ENCODE data around the gene PRKCE. TPM values are rescaled to one million over a fixed set of nuclear protein-coding genes. Genes with fewer than 3 reads are reported as not detected.

Gene PRKCE
- total RNA-seq, 1 donor = 12.5 TPM

DNA sequence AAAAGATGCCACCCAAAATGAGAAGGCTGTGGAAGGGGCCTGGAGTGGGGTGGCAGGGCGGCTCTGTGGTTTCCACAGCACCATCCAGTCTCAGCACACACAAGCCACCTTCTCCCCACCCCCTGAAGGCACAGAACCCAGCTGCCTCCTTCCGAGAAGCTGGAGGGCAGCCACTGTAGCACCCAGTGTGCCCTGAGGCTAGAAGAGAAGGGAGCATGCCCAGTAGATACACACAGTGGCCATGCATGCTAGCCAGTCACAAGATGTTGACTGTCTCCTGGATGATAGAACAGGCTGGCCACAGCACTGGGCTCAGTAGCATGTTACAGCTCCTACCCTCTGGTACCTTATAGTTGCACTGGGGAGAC, 496.9 kb downstream of the PRKCE start:
- no peak for DNase-seq (ENCODE audit: low read depth)
- H3K4me3 ChIP-seq (ENCODE audit: low read depth, low read length) = no peak overlapping the region
- TF ChIP-seq CTCF (IDR thresholded peaks at IDR 0.05; ENCODE audit: insufficient read depth, low read length) = no peak

- TF ChIP-seq CTCF (IDR thresholded peaks at IDR 0.05; ENCODE audit: insufficient read depth, low read length) = no peak
- no peak overlapping the region for H3K4me3 ChIP-seq (ENCODE audit: low read depth, low read length)
- DNase-seq (ENCODE audit: low read depth) = no peak
Measured at GRCh38 chr2:46150445-46150955, 499.0 kb downstream of the PRKCE start.

- TF ChIP-seq CTCF (IDR thresholded peaks at IDR 0.05; ENCODE audit: insufficient read depth, low read length) = no peak
Measured at GRCh38 chr2:46151577-46151976, 500.1 kb downstream of the PRKCE start.

DNA sequence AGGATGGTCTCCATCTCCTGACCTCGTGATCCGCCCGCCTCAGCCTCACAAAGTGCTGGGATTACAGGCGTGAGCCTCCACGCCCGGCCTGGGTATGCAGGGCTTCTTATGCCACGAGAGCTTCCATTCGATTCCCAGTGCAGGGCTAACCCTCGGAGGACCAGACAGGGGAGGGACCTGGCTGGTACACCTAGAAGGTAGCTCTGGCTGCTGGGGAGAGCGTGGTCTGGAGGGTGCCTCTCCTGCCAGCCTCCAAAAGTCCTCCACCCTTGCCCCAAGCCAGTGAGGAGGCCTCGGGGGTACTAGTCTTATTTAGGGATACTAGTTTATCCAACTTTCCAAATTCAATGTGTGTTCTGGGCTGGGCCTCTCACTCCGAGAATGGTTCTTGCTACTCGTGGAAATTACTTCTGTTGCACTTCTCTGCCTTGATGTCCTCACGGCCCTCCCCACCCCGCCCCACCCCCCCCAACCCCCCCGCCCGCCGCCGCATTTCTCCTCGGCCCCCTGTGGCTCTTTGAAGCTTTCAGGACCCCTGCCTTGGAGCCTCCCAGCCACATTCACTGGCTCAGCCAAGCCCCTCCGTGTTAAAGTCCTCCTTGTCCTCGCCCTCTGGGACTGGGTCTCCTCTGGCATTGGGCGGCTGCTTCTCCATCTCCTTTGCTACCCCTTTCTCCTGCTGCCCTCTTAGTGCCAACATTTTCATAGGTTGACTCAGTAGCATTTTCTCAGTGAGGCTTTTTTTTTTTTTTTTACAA, 502.7 kb downstream of the PRKCE start:
- no peak for TF ChIP-seq CTCF (IDR thresholded peaks at IDR 0.05; ENCODE audit: insufficient read depth, low read length)
- no peak for DNase-seq (ENCODE audit: low read depth)

More at GRCh38 chr2:46151577-46151976, 500.1 kb downstream of the PRKCE start:
- H3K4me3 ChIP-seq (ENCODE audit: low read depth, low read length) = no peak overlapping the region
- no peak for DNase-seq (ENCODE audit: low read depth)

GRCh38 chr2:46157072-46157965, 505.8 kb downstream of the PRKCE start:
- H3K4me3 ChIP-seq (ENCODE audit: low read depth, low read length) = no peak overlapping the region
- TF ChIP-seq CTCF (IDR thresholded peaks at IDR 0.05; ENCODE audit: insufficient read depth, low read length) = no peak
- peak; percentile 47 for DNase-seq (ENCODE audit: low read depth)

More for the DNA sequence above, 502.7 kb downstream of the PRKCE start:
- H3K4me3 ChIP-seq (ENCODE audit: low read depth, low read length) = no peak overlapping the region

GRCh38 chr2:46157966-46158310, 506.5 kb downstream of the PRKCE start:
- no peak for TF ChIP-seq CTCF (IDR thresholded peaks at IDR 0.05; ENCODE audit: insufficient read depth, low read length)
- H3K4me3 ChIP-seq (ENCODE audit: low read depth, low read length) = no peak overlapping the region
- peak; percentile 64 for DNase-seq (ENCODE audit: low read depth)

All from fibroblast of the aortic adventitia (primary cell).